Nucleus accumbens (tissue), 56 donors: ENCODE data around the gene ELL2.
"Not testable (repeated sequence)": the region's sequence is repeated elsewhere in the genome, so short reads cannot be mapped to it uniquely, and the experiment has no call there.

Experiments used
- DNase-seq, 56 donors: peaks; one replicate each; lab custom pipeline; 2025; lab: John Stamatoyannopoulos, UW

The ELL2 gene

GRCh38 chr5:95935553-95936100, 26.0 kb downstream of the ELL2 start:
- no peak for DNase-seq

GRCh38 chr5:95934207-95934804, 27.3 kb downstream of the ELL2 start:
- DNase-seq, result no peak

- no peak for DNase-seq
Observed at GRCh38 chr5:95932941-95933340, 28.7 kb downstream of the ELL2 start.

- no peak for DNase-seq
Observed at GRCh38 chr5:95931079-95931833, 30.4 kb downstream of the ELL2 start.

- no peak for DNase-seq
Observed at GRCh38 chr5:95930141-95930930, 31.3 kb downstream of the ELL2 start.

GRCh38 chr5:95928724-95929253, 32.9 kb downstream of the ELL2 start:
- no peak for DNase-seq

GRCh38 chr5:95927927-95928723, 33.5 kb downstream of the ELL2 start:
- DNase-seq, result no peak

GRCh38 chr5:95927300-95927699, 34.4 kb downstream of the ELL2 start:
- DNase-seq, result not testable (repeated sequence)

- DNase-seq, result no peak
Observed at GRCh38 chr5:95925939-95926338, 35.7 kb downstream of the ELL2 start.

GRCh38 chr5:95925378-95925744, 36.3 kb downstream of the ELL2 start:
- DNase-seq, result no peak

GRCh38 chr5:95924720-95925377, 36.8 kb downstream of the ELL2 start:
- DNase-seq, result no peak

- no peak for DNase-seq
Observed at GRCh38 chr5:95923918-95924544, 37.6 kb downstream of the ELL2 start.

- no peak for DNase-seq
Observed at GRCh38 chr5:95922798-95923197, 38.9 kb downstream of the ELL2 start.

- no peak for DNase-seq
Observed at GRCh38 chr5:95921501-95921900, 40.1 kb downstream of the ELL2 start.

- DNase-seq, result no peak
Observed at GRCh38 chr5:95920822-95921221, 40.8 kb downstream of the ELL2 start.

GRCh38 chr5:95919658-95920057, 42.0 kb downstream of the ELL2 start:
- DNase-seq, result no peak

- DNase-seq, result no peak
Observed at GRCh38 chr5:95918421-95919006, 43.1 kb downstream of the ELL2 start.

GRCh38 chr5:95917207-95917606, 44.4 kb downstream of the ELL2 start:
- no peak for DNase-seq

GRCh38 chr5:95916687-95917085, 45.0 kb downstream of the ELL2 start:
- no peak for DNase-seq
